MM.1S (cell line): ENCODE measurements around the gene SMIM43.

Experiments used
- DNase-seq: peaks from one replicate; pipeline ENCODE4 v3.0.0-alpha.2; 2015
- H2AFZ ChIP-seq: fragments of 300-600 bp; sonication (generic); 2 replicates; pipeline ENCODE4 v1.6.0; 2016; ENCODE audit warnings: antibody characterized with exemption, low read length
- H3F3A ChIP-seq: fragments of 300-600 bp; sonication (generic); 2 replicates; pipeline ENCODE4 v1.6.1; 2016; ENCODE audit warnings: mild to moderate bottlenecking, antibody characterized with exemption, low read length, moderate library complexity, mixed read lengths; ENCODE audit not compliant: insufficient read depth
- H3K27ac ChIP-seq: fragments of 300-600 bp; sonication (generic); 2 replicates; pipeline ENCODE4 v1.5.1; 2016; ENCODE audit warnings: mild to moderate bottlenecking, low read length
- H3K27me3 ChIP-seq: fragments of 300-600 bp; sonication (generic); replicated peaks from 2 replicates; pipeline ENCODE4 v1.6.0; 2016; ENCODE audit warnings: low read length; ENCODE audit not compliant: insufficient read depth
- H3K36me3 ChIP-seq: fragments of 300-600 bp; sonication (generic); replicated peaks from 2 replicates; pipeline ENCODE4 v1.6.1; 2016; ENCODE audit warnings: mild to moderate bottlenecking, low read length, mixed read lengths; ENCODE audit not compliant: insufficient read depth
- H3K4me1 ChIP-seq: fragments of 300-600 bp; sonication (generic); 2 replicates; pipeline ENCODE4 v1.6.1; 2016; ENCODE audit warnings: low read length, mixed read lengths
- H3K4me2 ChIP-seq: fragments of 300-600 bp; sonication (generic); 2 replicates; pipeline ENCODE4 v1.6.0; 2016; ENCODE audit warnings: low read depth, low read length
- H3K4me3 ChIP-seq: fragments of 300-600 bp; sonication (generic); 2 replicates; pipeline ENCODE4 v1.5.1; 2016; ENCODE audit warnings: low read length, mixed read lengths
- H3K79me2 ChIP-seq: fragments of 300-600 bp; sonication (generic); 2 replicates; pipeline ENCODE4 v1.6.1; 2016; ENCODE audit warnings: mixed run types, low read length, mixed read lengths
- H3K9ac ChIP-seq: fragments of 300-600 bp; sonication (generic); 2 replicates; pipeline ENCODE4 v1.6.1; 2016; ENCODE audit warnings: low read length, mixed read lengths
- H3K9me2 ChIP-seq: fragments of 300-600 bp; sonication (generic); replicated peaks from 2 replicates; pipeline ENCODE4 v1.6.1; 2016; ENCODE audit warnings: mild to moderate bottlenecking, low read length, mixed read lengths; ENCODE audit not compliant: insufficient read depth
- H3K9me3 ChIP-seq: fragments of 300-600 bp; sonication (generic); replicated peaks from 2 replicates; pipeline ENCODE4 v1.6.1; 2016; ENCODE audit warnings: mild to moderate bottlenecking, low read length, mixed read lengths; ENCODE audit not compliant: insufficient read depth
- H4K20me1 ChIP-seq: fragments of 300-600 bp; sonication (generic); 2 replicates; pipeline ENCODE4 v1.6.1; 2016; ENCODE audit warnings: mild to moderate bottlenecking, low read length, moderate library complexity, mixed read lengths; ENCODE audit not compliant: insufficient read depth
- CTCF ChIP-seq: fragments of 300-600 bp; sonication (generic); IDR thresholded peaks from 2 replicates; pipeline ENCODE4 v1.5.1; 2016; ENCODE audit warnings: antibody characterized with exemption, low read length, mixed read lengths
- EZH2 ChIP-seq: fragments of 300-600 bp; sonication (generic); optimal IDR thresholded peaks from 2 replicates; pipeline ENCODE3; 2017; ENCODE audit warnings: low read depth, mild to moderate bottlenecking, antibody characterized with exemption, low read length, mixed read lengths
- EZH2phosphoT487 ChIP-seq: fragments of 300-600 bp; sonication (generic); IDR thresholded peaks from 2 replicates; pipeline ENCODE4 v1.6.1; 2018; ENCODE audit warnings: antibody characterized with exemption, low read length

Gene SMIM43

DNA sequence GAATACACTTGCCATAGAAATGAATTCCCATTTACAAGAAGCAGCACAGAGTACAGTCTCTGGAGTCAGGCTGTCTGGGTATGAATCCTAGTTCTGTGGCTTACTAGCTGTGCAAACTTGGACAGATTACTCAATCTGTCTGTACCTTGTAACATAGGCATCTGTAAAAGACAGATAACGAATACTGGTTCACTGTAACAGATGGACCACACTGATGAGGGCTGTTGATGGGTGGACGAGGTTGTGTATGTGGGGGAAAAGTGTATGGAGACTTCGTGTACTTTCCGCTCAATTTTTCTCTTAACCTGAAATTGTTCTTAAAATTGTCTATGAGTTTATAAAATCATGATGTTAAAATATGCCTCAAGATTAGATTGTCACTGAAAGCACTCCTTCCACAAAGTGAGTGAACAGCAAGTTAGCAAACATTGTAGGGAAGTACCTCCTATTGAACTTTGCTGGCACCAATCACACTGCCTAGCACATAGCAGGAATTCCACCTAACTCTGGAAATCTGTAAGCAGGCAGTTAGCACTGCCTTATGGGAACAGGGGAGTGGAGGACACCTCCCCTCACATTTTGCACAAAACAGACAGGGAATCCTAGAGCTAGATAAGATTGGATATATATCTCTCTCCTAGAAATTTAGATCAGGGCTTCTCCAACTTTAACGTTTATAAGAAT lies 29.7 kb upstream of the SMIM43 start:
- H3F3A ChIP-seq = 0 out of 2 replicates have a peak, but pooled peaks cover 4% of the 10 kb centered on the region
- H4K20me1 ChIP-seq = no peaks in the 10 kb centered on the region
- TF ChIP-seq EZH2 (no peak), EZH2phosphoT487 (no peak), CTCF (no peak)
- no peaks in the 10 kb centered on the region for H3K79me2 ChIP-seq
- H3K4me2 ChIP-seq = no peak overlapping the region
- no peaks in the 10 kb centered on the region for H3K36me3 ChIP-seq
- DNase-seq = no peak
- H3K9ac ChIP-seq = no peak overlapping the region
- no peaks in the 10 kb centered on the region for H3K9me2 ChIP-seq
- H3K9me3 ChIP-seq = no peaks in the 10 kb centered on the region
- peaks cover 8% of the 10 kb centered on the region for H3K4me1 ChIP-seq
- no peak overlapping the region for H3K4me3 ChIP-seq
- H2AFZ ChIP-seq = no peak overlapping the region
- no peak overlapping the region for H3K27ac ChIP-seq
- H3K27me3 ChIP-seq = no peaks in the 10 kb centered on the region

- no peak for TF ChIP-seq EZH2phosphoT487
- no peak for TF ChIP-seq EZH2
- TF ChIP-seq CTCF = no peak
- Histone ChIP-seq H3K27ac (no peak overlapping the region), H3F3A (no peaks in the 10 kb centered on the region), H3K9ac (no peak overlapping the region), H2AFZ (no peak overlapping the region), H3K79me2 (no peaks in the 10 kb centered on the region), H3K4me3 (no peak overlapping the region), H4K20me1 (no peaks in the 10 kb centered on the region), H3K36me3 (no peaks in the 10 kb centered on the region), H3K4me2 (no peak overlapping the region), H3K4me1 (no peaks in the 10 kb centered on the region), H3K9me2 (no peaks in the 10 kb centered on the region), H3K27me3 (no peaks in the 10 kb centered on the region), H3K9me3 (no peaks in the 10 kb centered on the region)
- DNase-seq = no peak
These were observed 28.0 kb upstream of the SMIM43 start for GRCh38 chr4:121792966-121793365.

GRCh38 chr4:121791481-121791880 lies 26.5 kb upstream of the SMIM43 start:
- no peak for DNase-seq
- H3K36me3 ChIP-seq = no peaks in the 10 kb centered on the region
- H3K4me2 ChIP-seq = no peak overlapping the region
- no peaks in the 10 kb centered on the region for H3K27me3 ChIP-seq
- H3K27ac ChIP-seq = no peak overlapping the region
- H3K4me3 ChIP-seq = no peak overlapping the region
- H3K9me2 ChIP-seq = no peaks in the 10 kb centered on the region
- TF ChIP-seq EZH2phosphoT487 = no peak
- no peak for TF ChIP-seq CTCF
- no peak for TF ChIP-seq EZH2
- no peak overlapping the region for H3K9ac ChIP-seq
- no peaks in the 10 kb centered on the region for H3K4me1 ChIP-seq
- H3K79me2 ChIP-seq = no peaks in the 10 kb centered on the region
- H3K9me3 ChIP-seq = no peaks in the 10 kb centered on the region
- H4K20me1 ChIP-seq = no peaks in the 10 kb centered on the region
- no peaks in the 10 kb centered on the region for H3F3A ChIP-seq
- H2AFZ ChIP-seq = no peak overlapping the region
